ENCODE results near the gene NUP88.

Gene NUP88

DNA sequence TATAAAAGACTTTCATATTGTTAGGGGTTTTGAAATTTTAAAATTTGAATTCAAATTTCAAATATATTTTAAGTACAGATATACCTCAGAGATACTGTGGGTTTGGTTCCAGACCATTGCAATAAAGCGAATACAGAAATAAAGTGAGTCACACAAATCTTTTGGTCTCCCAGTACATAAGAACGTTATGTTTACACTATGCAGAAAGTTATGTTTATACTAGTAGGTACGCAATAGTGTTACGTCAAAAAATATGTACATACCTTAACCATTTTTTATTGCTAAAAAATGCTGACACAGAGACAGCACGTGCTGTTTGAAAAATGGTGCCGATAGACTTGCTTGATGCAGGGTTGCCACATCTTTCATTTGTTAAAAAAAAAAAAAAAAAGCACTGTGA lies 19.7 kb downstream of the NUP88 start:
- no peak overlapping the region for H3K4me3 ChIP-seq (ENCODE audit: low read length)
- DNase-seq (ENCODE audit: low read depth) = no peak
- TF ChIP-seq CTCF (conservative IDR thresholded peaks at IDR 0.05; ENCODE audit: low read depth, low read length) = no peak

DNA sequence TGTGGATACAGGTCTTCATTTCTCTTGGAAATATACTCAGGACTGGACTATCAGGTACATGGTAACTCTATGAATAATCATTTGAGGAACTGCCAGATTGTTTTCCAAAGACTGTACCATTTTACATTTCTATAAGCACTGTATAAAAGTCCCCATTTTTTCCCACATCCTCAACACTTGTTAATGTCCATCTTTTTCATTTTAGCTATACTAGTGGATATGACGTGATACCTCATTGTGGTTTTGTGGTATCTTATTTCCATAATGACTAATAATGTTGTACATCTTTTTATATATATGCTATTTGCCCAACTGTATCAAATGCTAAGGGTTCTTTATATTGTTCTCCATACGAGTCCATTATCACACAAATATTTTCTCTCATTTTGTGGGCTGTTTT lies 22.9 kb downstream of the NUP88 start:
- no peak overlapping the region for H3K4me3 ChIP-seq (ENCODE audit: low read length)
- no peak for TF ChIP-seq CTCF (conservative IDR thresholded peaks at IDR 0.05; ENCODE audit: low read depth, low read length)
- no peak for DNase-seq (ENCODE audit: low read depth)

- DNase-seq (ENCODE audit: low read depth) = no peak
- no peak overlapping the region for H3K4me3 ChIP-seq (ENCODE audit: low read length)
- TF ChIP-seq CTCF (conservative IDR thresholded peaks at IDR 0.05; ENCODE audit: low read depth, low read length) = no peak
Measured at GRCh38 chr17:5391678-5392077, 27.8 kb downstream of the NUP88 start.

DNA sequence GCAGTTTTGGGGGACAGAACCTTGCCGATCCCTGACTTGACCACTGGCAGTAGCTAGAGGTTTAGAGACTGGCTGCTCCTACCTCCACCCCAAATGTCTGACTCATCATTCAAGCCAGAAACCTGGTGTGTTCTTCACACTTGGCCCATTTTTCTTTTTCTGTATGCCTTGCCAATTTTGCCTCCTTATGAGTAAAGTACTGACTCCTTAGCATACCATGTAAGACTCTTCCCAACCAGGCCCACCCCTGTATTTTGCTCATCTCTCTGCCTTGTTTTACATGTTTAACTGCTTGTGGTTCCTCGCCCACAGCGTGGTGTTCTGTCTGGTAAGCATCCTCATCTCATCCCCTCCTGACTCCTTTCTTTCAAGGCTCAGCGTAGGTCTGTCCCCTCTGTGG lies 37.9 kb downstream of the NUP88 start:
- no peak for TF ChIP-seq CTCF (conservative IDR thresholded peaks at IDR 0.05; ENCODE audit: low read depth, low read length)
- DNase-seq (ENCODE audit: low read depth) = no peak
- H3K4me3 ChIP-seq (ENCODE audit: low read length) = no peak overlapping the region

- no peak overlapping the region for H3K4me3 ChIP-seq (ENCODE audit: low read length)
- no peak for DNase-seq (ENCODE audit: low read depth)
- TF ChIP-seq CTCF (conservative IDR thresholded peaks at IDR 0.05; ENCODE audit: low read depth, low read length) = no peak
Measured at GRCh38 chr17:5380491-5381135, 38.8 kb downstream of the NUP88 start.

DNA sequence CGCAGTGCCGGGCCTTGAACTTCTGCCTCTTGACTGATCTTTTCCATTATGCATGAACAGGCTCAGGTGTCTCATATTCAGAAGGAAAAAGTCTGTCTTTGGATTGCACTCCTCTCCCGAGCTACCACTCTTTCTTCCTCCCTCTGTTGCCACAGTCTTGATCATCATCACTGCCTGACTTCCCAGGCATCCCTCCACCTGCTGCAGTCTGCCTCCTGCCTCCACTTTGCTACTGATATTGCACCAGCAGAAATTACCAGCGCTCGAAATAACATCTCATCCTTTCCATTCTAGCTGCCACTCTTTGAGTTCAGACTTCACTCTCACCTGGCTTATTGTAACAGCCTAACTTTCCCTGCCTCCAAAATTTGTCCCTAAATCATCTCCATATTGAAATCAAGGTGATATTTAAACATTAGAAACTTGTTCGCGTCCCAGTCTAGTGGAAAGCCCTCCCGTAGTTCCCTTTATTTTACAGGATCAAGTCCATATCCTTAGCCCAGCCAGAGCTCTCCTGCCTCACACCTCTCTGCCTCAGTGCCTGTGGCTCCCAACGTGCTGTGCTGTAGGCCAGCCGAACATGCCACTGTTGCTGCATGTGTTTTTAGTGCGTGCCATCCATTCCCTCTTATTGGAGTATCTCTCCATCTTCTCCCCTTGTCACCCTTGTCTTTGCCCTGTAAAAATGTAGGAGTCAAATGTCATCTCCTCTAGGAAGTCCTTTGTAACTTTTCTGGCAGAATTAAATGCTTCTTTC lies 39.9 kb downstream of the NUP88 start:
- TF ChIP-seq CTCF (conservative IDR thresholded peaks at IDR 0.05; ENCODE audit: low read depth, low read length) = no peak
- DNase-seq (ENCODE audit: low read depth) = no peak
- H3K4me3 ChIP-seq (ENCODE audit: low read length) = no peak overlapping the region

All from retinal pigment epithelial cell (primary cell).